ENCODE results near the gene DDIAS.
"Not testable (repeated sequence)": the region's sequence is repeated elsewhere in the genome, so short reads cannot be mapped to it uniquely, and the experiment has no call there.

GRCh38 chr11:82970507-82971083, 69.1 kb downstream of the DDIAS start:
- TF ChIP-seq CTCF (conservative IDR thresholded peaks at IDR 0.05; ENCODE audit: low read length); EZH2phosphoT487 (IDR thresholded peaks at IDR 0.05; ENCODE audit: borderline replicate concordance): not testable (repeated sequence)
